ENCODE data around the gene COX6B2. TPM values are rescaled to one million over a fixed set of nuclear protein-coding genes. Genes with fewer than 3 reads are reported as not detected.
A peak's percentile ranks its signal among the peaks of the same experiment; 100 is the strongest.

The COX6B2 gene
- polyA plus RNA-seq, 1 experiment, result 0.16 TPM

GRCh38 chr19:55390461-55390880, 36.0 kb upstream of the COX6B2 start:
- Histone ChIP-seq H3K27me3 (ENCODE audit: control insufficient read depth, insufficient read depth, low read length) (no peaks in the 10 kb centered on the region), H3K4me3 (ENCODE audit: low read depth, low read length) (no peak overlapping the region), H3K9me3 (ENCODE audit: control insufficient read depth, insufficient read depth, low read length) (peaks cover 4% of the 10 kb centered on the region; the same call in 1 of the 2 replicates), H3K27ac (ENCODE audit: low read depth, low read length) (no peak overlapping the region)
- CTCF ChIA-PET, result interaction anchor here (1.5 kb wide), 1 partner anchor 100 kb away, joined by 3 read pairs; no protein-coding TSS in a partner anchor
- POLR2A ChIA-PET, result interaction anchor here (1.2 to 10.3 kb wide), 4 partner anchors 9 to 20 kb away, joined by 3 to 93 read pairs (median 4); partner anchors contain the start of genes IL11 and UBE2S
- no peak for DNase-seq (ENCODE audit: low read depth, low spot score)
- no peak for TF ChIP-seq CTCF (IDR thresholded peaks at IDR 0.05; ENCODE audit: low read depth, low read length)

DNA sequence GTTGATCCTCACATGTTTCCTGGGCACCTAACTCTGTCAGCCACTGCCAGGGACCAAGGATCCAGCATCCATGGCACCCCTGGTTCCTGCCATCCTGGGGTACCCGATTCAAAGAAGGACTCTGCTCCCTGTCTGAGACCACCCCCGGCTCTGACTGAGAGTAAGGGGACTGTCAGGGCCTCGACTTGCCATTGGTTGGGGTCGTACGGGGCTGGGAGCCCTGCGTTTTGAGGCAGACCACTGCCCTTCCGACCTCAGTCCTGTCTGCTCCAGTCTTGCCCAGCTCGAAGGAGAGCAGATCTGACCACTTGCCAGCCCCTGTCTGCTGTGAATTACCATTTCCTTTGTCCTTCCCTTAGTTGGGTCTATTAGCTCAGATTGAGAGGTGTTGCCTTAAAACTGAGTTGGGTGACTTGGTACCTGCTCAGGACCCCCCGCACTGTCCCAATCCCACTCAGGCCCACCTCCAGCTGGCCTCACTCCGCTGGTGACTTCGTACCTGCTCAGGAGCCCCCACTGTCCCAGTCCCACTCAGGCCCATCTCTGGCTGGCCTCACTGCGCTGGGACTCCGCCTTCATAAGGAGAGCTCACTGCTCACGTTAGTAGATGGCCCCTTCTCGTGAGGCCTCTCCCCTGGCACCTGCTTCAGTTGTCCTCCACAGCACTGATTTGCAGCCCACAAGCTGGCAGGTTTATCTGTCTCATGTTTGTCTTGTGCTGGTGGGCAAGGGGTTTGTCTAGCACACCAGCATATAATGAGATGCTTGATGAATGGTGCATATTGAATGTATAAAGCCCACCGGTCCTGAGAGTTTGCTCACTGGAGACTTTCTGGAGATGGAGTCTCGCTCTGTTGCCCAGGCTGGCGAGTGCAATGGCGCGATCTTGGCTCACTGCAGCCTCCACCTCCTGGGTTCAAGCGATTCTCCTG, 35.1 kb upstream of the COX6B2 start:
- POLR2A ChIA-PET, result interaction anchor here (0.7 to 10.3 kb wide), 5 partner anchors 10 to 24 kb away, joined by 3 to 93 read pairs (median 4); partner anchors contain the start of genes IL11 and UBE2S
- CTCF ChIA-PET, result interaction anchor here (0.9 to 1.5 kb wide), 3 partner anchors 88 to 249 kb away, joined by 3 to 5 read pairs (median 4); no protein-coding TSS in a partner anchor
- Histone ChIP-seq H3K4me3 (ENCODE audit: low read depth, low read length) (no peak overlapping the region), H3K27ac (ENCODE audit: low read depth, low read length) (peak overlapping the region; percentile 31), H3K9me3 (ENCODE audit: control insufficient read depth, insufficient read depth, low read length) (peaks cover 4% of the 10 kb centered on the region; the same call in 1 of the 2 replicates), H3K27me3 (ENCODE audit: control insufficient read depth, insufficient read depth, low read length) (no peaks in the 10 kb centered on the region)
- TF ChIP-seq CTCF (IDR thresholded peaks at IDR 0.05; ENCODE audit: low read depth, low read length), result no peak
- no peak for DNase-seq (ENCODE audit: low read depth, low spot score)

DNA sequence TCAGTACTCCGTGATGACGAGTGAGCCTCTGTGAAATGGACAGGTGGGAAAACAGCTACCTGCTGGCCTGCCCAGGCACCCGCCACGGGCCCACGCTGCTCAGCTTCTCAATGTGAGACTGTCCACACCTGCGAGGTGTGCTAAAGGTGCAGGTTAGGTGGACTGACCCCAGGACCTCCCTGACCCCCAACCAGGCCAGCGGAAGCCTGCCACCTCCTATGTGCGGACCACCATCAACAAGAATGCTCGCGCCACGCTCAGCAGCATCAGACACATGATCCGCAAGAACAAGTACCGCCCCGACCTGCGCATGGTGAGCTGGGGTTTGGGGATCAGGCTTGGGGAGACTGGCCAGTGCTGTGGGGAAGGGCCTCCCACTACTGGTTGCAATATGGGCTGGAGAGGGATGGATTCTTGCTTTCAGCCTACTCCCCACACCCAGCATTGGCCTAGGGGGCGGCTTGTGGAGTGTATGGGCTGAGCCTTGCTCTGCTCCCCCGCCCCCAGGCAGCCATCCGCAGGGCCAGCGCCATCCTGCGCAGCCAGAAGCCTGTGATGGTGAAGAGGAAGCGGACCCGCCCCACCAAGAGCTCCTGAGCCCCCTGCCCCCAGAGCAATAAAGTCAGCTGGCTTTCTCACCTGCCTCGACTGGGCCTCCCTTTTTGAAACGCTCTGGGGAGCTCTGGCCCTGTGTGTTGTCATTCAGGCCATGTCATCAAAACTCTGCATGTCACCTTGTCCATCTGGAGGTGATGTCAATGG, 33.4 kb upstream of the COX6B2 start:
- CTCF ChIA-PET, result interaction anchor here (2.3 kb wide), 1 partner anchor 116 kb away, joined by 10 read pairs; no protein-coding TSS in a partner anchor

DNA sequence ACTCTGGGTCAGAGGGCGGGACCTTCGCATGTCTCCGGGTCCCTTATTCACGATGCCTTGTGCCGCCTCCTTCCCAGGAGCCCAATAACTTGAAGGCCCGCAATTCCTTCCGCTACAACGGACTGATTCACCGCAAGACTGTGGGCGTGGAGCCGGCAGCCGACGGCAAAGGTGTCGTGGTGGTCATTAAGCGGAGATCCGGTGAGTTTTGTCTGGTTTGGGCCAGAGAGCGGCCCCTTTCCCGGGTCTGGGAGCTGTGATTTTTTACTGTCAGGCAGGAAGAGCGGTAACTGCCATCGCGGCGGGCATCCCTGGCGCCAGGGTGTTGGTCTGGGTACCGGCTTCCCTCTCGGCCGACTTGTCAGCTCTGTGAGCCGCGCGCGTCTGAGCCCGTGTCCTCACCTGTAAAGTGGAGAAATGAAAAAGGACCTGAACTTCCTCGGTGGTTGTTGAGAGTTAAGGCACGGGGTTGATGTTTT, 32.0 kb upstream of the COX6B2 start:
- H3K27me3 ChIP-seq (ENCODE audit: control insufficient read depth, insufficient read depth, low read length), result no peaks in the 10 kb centered on the region
- ChIA-PET POLR2A (interaction anchor here (0.9 to 10.3 kb wide), 3 partner anchors 18 to 48 kb away, joined by 3 to 93 read pairs (median 4); partner anchors contain the start of genes KMT5C and UBE2S), CTCF (interaction anchor here (2.3 kb wide), 1 partner anchor 118 kb away, joined by 10 read pairs; no protein-coding TSS in a partner anchor)
- peak overlapping the region; percentile 99 for H3K4me3 ChIP-seq (ENCODE audit: low read depth, low read length)
- peak overlapping the region; percentile 68 for H3K27ac ChIP-seq (ENCODE audit: low read depth, low read length)
- DNase-seq (ENCODE audit: low read depth, low spot score), result no peak
- no peak for TF ChIP-seq CTCF (IDR thresholded peaks at IDR 0.05; ENCODE audit: low read depth, low read length)
- H3K9me3 ChIP-seq (ENCODE audit: control insufficient read depth, insufficient read depth, low read length), result peaks cover 4% of the 10 kb centered on the region; the same call in 1 of the 2 replicates

More for the DNA sequence above, 33.4 kb upstream of the COX6B2 start:
- POLR2A ChIA-PET, result interaction anchor here (1.0 to 10.3 kb wide), 2 partner anchors 18 to 25 kb away, joined by 3 to 93 read pairs; partner anchors contain the start of genes GARIN5B and UBE2S
- H3K9me3 ChIP-seq (ENCODE audit: control insufficient read depth, insufficient read depth, low read length), result peaks cover 4% of the 10 kb centered on the region; the same call in 1 of the 2 replicates
- no peak for DNase-seq (ENCODE audit: low read depth, low spot score)
- peak overlapping the region; percentile 99 for H3K4me3 ChIP-seq (ENCODE audit: low read depth, low read length)
- H3K27ac ChIP-seq (ENCODE audit: low read depth, low read length), result no peak overlapping the region
- H3K27me3 ChIP-seq (ENCODE audit: control insufficient read depth, insufficient read depth, low read length), result no peaks in the 10 kb centered on the region
- TF ChIP-seq CTCF (IDR thresholded peaks at IDR 0.05; ENCODE audit: low read depth, low read length), result no peak

All from AG04450 (cell line).